Astrocyte of the spinal cord (primary cell): ENCODE data around the gene GH1.

ENCODE experiments used
- DNase-seq: peaks from one replicate; pipeline ENCODE4 v3.0.0; 2011; ENCODE audit warnings: low read depth, low spot score
- H3K4me3 ChIP-seq: 2 replicates; pipeline ENCODE4 v1.5.1; 2011; ENCODE audit warnings: low read depth, mild to moderate bottlenecking, low read length, moderate library complexity
- CTCF ChIP-seq: IDR thresholded peaks from 2 replicates; pipeline ENCODE4 v1.5.1; 2012; ENCODE audit warnings: low read depth, mild to moderate bottlenecking, low read length, inconsistent platforms
- in situ Hi-C: cut with HindIII; loops from 2 replicates; pipeline ENCODE4 v1.10.0; 2017; ENCODE audit warnings: low sequenced_read_pairs

GH1 gene

GRCh38 chr17:63949576-63950250, 31.1 kb upstream of the GH1 start:
- in situ Hi-C loops, result no loop called here
- TF ChIP-seq CTCF, result no peak
- no peak overlapping the region for H3K4me3 ChIP-seq
- no peak for DNase-seq

GRCh38 chr17:63948521-63948920, 29.9 kb upstream of the GH1 start:
- H3K4me3 ChIP-seq, result no peak overlapping the region
- in situ Hi-C loops, result no loop called here
- no peak for DNase-seq
- no peak for TF ChIP-seq CTCF

- no peak for TF ChIP-seq CTCF
- DNase-seq, result no peak
- in situ Hi-C loops, result no loop called here
- no peak overlapping the region for H3K4me3 ChIP-seq
These were observed 29.2 kb upstream of the GH1 start for GRCh38 chr17:63947711-63948330.

- peak; percentile 7 for DNase-seq
- TF ChIP-seq CTCF, result peak; percentile 78
- no peak overlapping the region for H3K4me3 ChIP-seq
- in situ Hi-C loops, result no loop called here
These were observed 28.1 kb upstream of the GH1 start for GRCh38 chr17:63946440-63947363.

- no peak for DNase-seq
- TF ChIP-seq CTCF, result no peak
- in situ Hi-C loops, result no loop called here
- H3K4me3 ChIP-seq, result no peak overlapping the region
These were observed 27.3 kb upstream of the GH1 start for GRCh38 chr17:63945784-63946439.
